ENCODE measurements around the gene TGM2.

GRCh38 chr20:38139156-38139912 is 25.7 kb downstream of the TGM2 start:
- no peak for TF ChIP-seq ZNF121 (tag by site-specific recombination; IDR thresholded peaks at IDR 0.05)
- TF ChIP-seq CTCF (tag by site-specific recombination; IDR thresholded peaks at IDR 0.05) = no peak
- TF ChIP-seq ZNF391 (tag by site-specific recombination; IDR thresholded peaks at IDR 0.05; ENCODE audit: borderline replicate concordance, low read depth) = no peak
- no peak for TF ChIP-seq ZNF274 (IDR thresholded peaks at IDR 0.05; ENCODE audit: low read length)
- no peak for TF ChIP-seq ZNF274 (tag by site-specific recombination; IDR thresholded peaks at IDR 0.05; ENCODE audit: borderline replicate concordance)
- TF ChIP-seq ZNF791 (tag by site-specific recombination; IDR thresholded peaks at IDR 0.05) = no peak
